OCI-LY1 (cell line): Measurements from ENCODE around the gene AHCYL1.

Source experiments
- H2AFZ ChIP-seq: fragments of 200-600 bp; sonication (generic), shearing (Covaris generic); 2 replicates; pipeline ENCODE4 v1.6.0; 2014; ENCODE audit warnings: antibody characterized with exemption, mild to moderate bottlenecking, low read length
- H3F3A ChIP-seq: fragments of 200-600 bp; sonication (generic), shearing (Covaris generic); 2 replicates; pipeline ENCODE4 v1.6.0; 2014; ENCODE audit warnings: mild to moderate bottlenecking, antibody characterized with exemption, low read length, moderate library complexity; ENCODE audit not compliant: insufficient read depth
- H3K27ac ChIP-seq: fragments of 200-600 bp; sonication (generic); 2 replicates; pipeline ENCODE4 v1.5.1; 2014; ENCODE audit warnings: low read length, mixed run types, mild to moderate bottlenecking, low read depth; ENCODE audit not compliant: poor library complexity, severe bottlenecking
- H3K27me3 ChIP-seq: fragments of 200-600 bp; sonication (generic); 2 replicates; pipeline ENCODE4 v1.6.0; 2014; ENCODE audit warnings: antibody characterized with exemption, mild to moderate bottlenecking, low read length, moderate library complexity; ENCODE audit not compliant: insufficient read depth
- H3K36me3 ChIP-seq: fragments of 200-600 bp; sonication (generic); 2 replicates; pipeline ENCODE4 v1.6.1; 2014; ENCODE audit warnings: mild to moderate bottlenecking, antibody characterized with exemption, low read length, moderate library complexity, mixed read lengths; ENCODE audit not compliant: insufficient read depth
- H3K4me1 ChIP-seq: fragments of 200-600 bp; sonication (generic); 2 replicates; pipeline ENCODE4 v1.5.1; 2014; ENCODE audit warnings: mild to moderate bottlenecking, low read length, moderate library complexity; ENCODE audit not compliant: insufficient read depth, severe bottlenecking
- H3K4me2 ChIP-seq: fragments of 200-600 bp; sonication (generic), shearing (Covaris generic); 2 replicates; pipeline ENCODE4 v1.6.1; 2014; ENCODE audit warnings: low read length
- H3K4me3 ChIP-seq: fragments of 200-600 bp; sonication (generic); 2 replicates; pipeline ENCODE4 v1.5.1; 2014; ENCODE audit warnings: low read length, low read depth, mild to moderate bottlenecking, mixed read lengths; ENCODE audit not compliant: poor library complexity, severe bottlenecking
- H3K79me2 ChIP-seq: fragments of 200-600 bp; shearing (Covaris generic); 2 replicates; pipeline ENCODE4 v1.6.1; 2016; ENCODE audit warnings: mixed run types, low read length, mixed read lengths; ENCODE audit not compliant: insufficient read depth
- H3K9ac ChIP-seq: fragments of 200-600 bp; sonication (generic), shearing (Covaris generic); 2 replicates; pipeline ENCODE4 v1.6.1; 2014; ENCODE audit warnings: mild to moderate bottlenecking, low read length, mixed read lengths
- H3K9me2 ChIP-seq: fragments of 200-600 bp; sonication (generic), shearing (Covaris generic); 2 replicates; pipeline ENCODE4 v1.6.1; 2014; ENCODE audit warnings: low read depth, mild to moderate bottlenecking, low read length, mixed read lengths
- H3K9me3 ChIP-seq: fragments of 200-600 bp; shearing (Covaris generic); 2 replicates; pipeline ENCODE4 v1.6.1; 2014; ENCODE audit warnings: low read length, mixed read lengths
- H4K20me1 ChIP-seq: fragments of 200-600 bp; sonication (generic), shearing (Covaris generic); 2 replicates; pipeline ENCODE4 v1.6.0; 2016; ENCODE audit warnings: mild to moderate bottlenecking, low read length; ENCODE audit not compliant: insufficient read depth
- EZH2 ChIP-seq: fragments of 200-600 bp; sonication (generic), shearing (Covaris generic); IDR thresholded peaks from 2 replicates; pipeline ENCODE4 v1.8.0; 2017; ENCODE audit warnings: borderline replicate concordance, mixed run types, mild to moderate bottlenecking, antibody characterized with exemption, low read length, moderate library complexity, mixed read lengths
- TF ChIP-seq, protein P1 (sequence below): fragments of 200-600 bp; sonication (generic), shearing (Covaris generic); IDR thresholded peaks from 2 replicates; pipeline ENCODE4 v1.5.1; 2017; ENCODE audit warnings: mild to moderate bottlenecking, antibody characterized with exemption, low read length, moderate library complexity, mixed read lengths

AHCYL1 gene

DNA sequence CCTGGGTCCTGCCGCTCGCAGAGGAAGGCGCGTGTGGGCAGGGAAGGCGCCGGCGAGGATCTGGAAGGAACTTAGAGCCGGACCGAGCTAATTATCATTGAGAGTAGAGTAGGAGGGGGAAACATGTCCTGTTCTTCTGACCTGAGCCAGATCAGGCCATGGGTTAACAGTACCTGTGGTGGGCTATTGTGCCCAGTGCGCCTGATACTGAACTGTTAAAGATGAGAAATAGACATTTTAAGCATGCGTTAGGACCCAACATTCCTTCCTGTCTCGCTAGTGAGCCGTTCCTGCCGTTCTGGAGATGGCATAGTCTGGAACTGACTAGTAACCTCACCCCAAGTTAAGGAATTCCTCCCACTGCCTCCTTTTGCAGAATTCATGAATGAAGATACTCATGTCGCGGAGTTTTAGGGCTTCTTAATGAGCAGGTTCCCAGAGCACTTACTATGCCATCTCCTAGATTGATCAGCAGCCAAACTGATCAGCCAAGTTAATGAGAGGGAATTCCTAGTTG is 50.7 kb downstream of the AHCYL1 start:
- Histone ChIP-seq H3K27me3 (no peaks in the 10 kb centered on the region), H3K4me1 (peaks cover 47% of the 10 kb centered on the region), H3K9me2 (no peaks in the 10 kb centered on the region), H3K4me2 (peak overlapping the region; percentile 67), H4K20me1 (no peaks in the 10 kb centered on the region), H3F3A (no peaks in the 10 kb centered on the region), H3K9me3 (no peaks in the 10 kb centered on the region), H2AFZ (no peak overlapping the region), H3K79me2 (peaks cover 8% of the 10 kb centered on the region), H3K9ac (peak overlapping the region; percentile 88), H3K36me3 (peaks cover 31% of the 10 kb centered on the region), H3K4me3 (peak overlapping the region; percentile 79), H3K27ac (no peak overlapping the region)
- TF ChIP-seq, protein P1, sequence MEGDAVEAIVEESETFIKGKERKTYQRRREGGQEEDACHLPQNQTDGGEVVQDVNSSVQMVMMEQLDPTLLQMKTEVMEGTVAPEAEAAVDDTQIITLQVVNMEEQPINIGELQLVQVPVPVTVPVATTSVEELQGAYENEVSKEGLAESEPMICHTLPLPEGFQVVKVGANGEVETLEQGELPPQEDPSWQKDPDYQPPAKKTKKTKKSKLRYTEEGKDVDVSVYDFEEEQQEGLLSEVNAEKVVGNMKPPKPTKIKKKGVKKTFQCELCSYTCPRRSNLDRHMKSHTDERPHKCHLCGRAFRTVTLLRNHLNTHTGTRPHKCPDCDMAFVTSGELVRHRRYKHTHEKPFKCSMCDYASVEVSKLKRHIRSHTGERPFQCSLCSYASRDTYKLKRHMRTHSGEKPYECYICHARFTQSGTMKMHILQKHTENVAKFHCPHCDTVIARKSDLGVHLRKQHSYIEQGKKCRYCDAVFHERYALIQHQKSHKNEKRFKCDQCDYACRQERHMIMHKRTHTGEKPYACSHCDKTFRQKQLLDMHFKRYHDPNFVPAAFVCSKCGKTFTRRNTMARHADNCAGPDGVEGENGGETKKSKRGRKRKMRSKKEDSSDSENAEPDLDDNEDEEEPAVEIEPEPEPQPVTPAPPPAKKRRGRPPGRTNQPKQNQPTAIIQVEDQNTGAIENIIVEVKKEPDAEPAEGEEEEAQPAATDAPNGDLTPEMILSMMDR = no peak
- no peak for TF ChIP-seq EZH2

DNA sequence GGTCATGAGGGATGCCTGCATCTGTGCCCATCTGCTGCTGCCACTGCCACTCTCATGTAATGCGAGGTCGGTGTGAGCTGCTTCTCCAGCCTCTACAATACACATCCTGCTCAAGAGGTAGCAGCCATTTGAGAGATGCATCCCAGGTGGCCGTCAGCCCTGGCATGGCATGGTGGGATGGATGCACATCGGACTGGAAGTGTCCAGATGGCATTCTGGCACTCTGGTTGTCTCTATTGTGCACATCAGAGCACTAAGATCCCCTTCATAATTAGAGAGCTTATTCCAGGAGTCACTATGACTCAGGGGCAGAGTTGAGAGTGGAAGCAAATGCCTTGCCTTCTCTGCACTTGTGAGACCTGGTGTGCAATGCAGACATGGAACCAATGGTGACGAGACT is 53.7 kb downstream of the AHCYL1 start:
- Histone ChIP-seq H2AFZ (no peak overlapping the region), H4K20me1 (no peaks in the 10 kb centered on the region), H3K4me2 (no peak overlapping the region), H3K9ac (no peak overlapping the region), H3F3A (no peaks in the 10 kb centered on the region), H3K79me2 (peaks cover 8% of the 10 kb centered on the region), H3K9me3 (no peaks in the 10 kb centered on the region), H3K4me3 (no peak overlapping the region), H3K36me3 (peaks cover 61% of the 10 kb centered on the region), H3K27ac (no peak overlapping the region), H3K9me2 (no peaks in the 10 kb centered on the region), H3K27me3 (no peaks in the 10 kb centered on the region), H3K4me1 (peaks cover 22% of the 10 kb centered on the region)
- no peak for TF ChIP-seq EZH2
- TF ChIP-seq, protein P1 = no peak

DNA sequence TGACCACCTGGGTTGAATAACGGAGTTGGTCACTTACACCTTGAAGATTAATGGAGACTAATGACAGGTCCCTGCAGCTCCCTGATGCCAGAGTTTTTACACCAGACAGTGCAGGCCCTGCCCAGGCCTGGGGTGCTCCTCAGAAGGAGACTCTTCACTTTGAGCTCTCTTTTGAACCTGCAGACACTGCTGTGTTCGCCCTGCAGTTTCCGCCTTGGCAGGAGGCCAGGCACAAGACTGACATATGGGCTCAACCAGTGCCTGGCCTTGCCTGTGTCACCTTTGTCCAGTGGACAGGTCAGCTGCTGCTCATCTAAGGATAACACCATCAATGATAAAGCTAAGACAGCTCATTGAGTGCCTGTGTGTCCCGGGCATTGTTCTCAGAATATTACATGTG is 55.1 kb downstream of the AHCYL1 start:
- Histone ChIP-seq H3K27me3 (no peaks in the 10 kb centered on the region), H4K20me1 (no peaks in the 10 kb centered on the region), H3K79me2 (peaks cover 8% of the 10 kb centered on the region), H3K4me2 (no peak overlapping the region), H3K9me3 (no peaks in the 10 kb centered on the region), H3K9me2 (no peaks in the 10 kb centered on the region), H3K36me3 (peaks cover 74% of the 10 kb centered on the region), H3K4me3 (no peak overlapping the region), H3F3A (no peaks in the 10 kb centered on the region), H3K27ac (no peak overlapping the region), H3K9ac (no peak overlapping the region), H3K4me1 (peaks cover 13% of the 10 kb centered on the region), H2AFZ (no peak overlapping the region)
- TF ChIP-seq, protein P1 = no peak
- TF ChIP-seq EZH2 = no peak
